Measurements from ENCODE around the gene RFC2. TPM values are rescaled to one million over a fixed set of nuclear protein-coding genes. Genes with fewer than 3 reads are reported as not detected.

Gene RFC2
- total and polyA plus RNA-seq, 10 of the 15 experiments (the other 5 are each of a cell fraction or from before 2014, with no cell fraction given) = 25.8 to 145 (median 90.9) TPM

- TF ChIP-seq KDM1A (IDR thresholded peaks at IDR 0.05; ENCODE audit: borderline replicate concordance) (no peak), NR2F1 (conservative IDR thresholded peaks at IDR 0.05) (peak; percentile 80), CTCF (IDR thresholded peaks at IDR 0.05 in 2 of 3, conservative IDR thresholded peaks at IDR 0.05 in 1 of 3; ENCODE audit: control insufficient read depth in 2 of 3, extremely low read depth in 1 of 3, insufficient read depth in 1 of 3, low read depth in 3 of 3, low read length in 3 of 3) (peak in 1 of 3 experiments; percentile 17; a peak in 1 of 6 replicates), SREBF1 (IDR thresholded peaks at IDR 0.05; ENCODE audit: low read length) (no peak), SMAD5 (IDR thresholded peaks at IDR 0.05; ENCODE audit: low read depth) (no peak), CUX1 (IDR thresholded peaks at IDR 0.05; ENCODE audit: insufficient replicate concordance, low read depth, low read length) (no peak), NRF1 (conservative IDR thresholded peaks at IDR 0.05; ENCODE audit: low read depth, low read length) (no peak), MXI1 (IDR thresholded peaks at IDR 0.05; ENCODE audit: low read depth, low read length) (peak; percentile 97), ZNF384 (IDR thresholded peaks at IDR 0.05; ENCODE audit: borderline replicate concordance, low read depth, low read length) (no peak), TCF12 (IDR thresholded peaks at IDR 0.05; ENCODE audit: low read depth, low read length) (0 out of 2 replicates have a peak, but pooled peaks have one; percentile 7)
Observed at GRCh38 chr7:74254129-74254857, at the start of gene RFC2 (continued).
